HG02938 (cell line): ENCODE measurements around the gene ING3.

Experiments
- ATAC-seq: cut with Tn5 transposase; IDR thresholded peaks from one replicate; pipeline ENCODE4 v1.9.1; 2021; ENCODE audit warnings: mild to moderate bottlenecking, moderate library complexity; ENCODE audit not compliant: unreplicated experiment

The ING3 gene

GRCh38 chr7:121023683-121024511, 73.3 kb downstream of the ING3 start:
- no peak for ATAC-seq

GRCh38 chr7:121024611-121025010, 74.0 kb downstream of the ING3 start:
- no peak for ATAC-seq

GRCh38 chr7:121026159-121026558, 75.6 kb downstream of the ING3 start:
- ATAC-seq = no peak

DNA sequence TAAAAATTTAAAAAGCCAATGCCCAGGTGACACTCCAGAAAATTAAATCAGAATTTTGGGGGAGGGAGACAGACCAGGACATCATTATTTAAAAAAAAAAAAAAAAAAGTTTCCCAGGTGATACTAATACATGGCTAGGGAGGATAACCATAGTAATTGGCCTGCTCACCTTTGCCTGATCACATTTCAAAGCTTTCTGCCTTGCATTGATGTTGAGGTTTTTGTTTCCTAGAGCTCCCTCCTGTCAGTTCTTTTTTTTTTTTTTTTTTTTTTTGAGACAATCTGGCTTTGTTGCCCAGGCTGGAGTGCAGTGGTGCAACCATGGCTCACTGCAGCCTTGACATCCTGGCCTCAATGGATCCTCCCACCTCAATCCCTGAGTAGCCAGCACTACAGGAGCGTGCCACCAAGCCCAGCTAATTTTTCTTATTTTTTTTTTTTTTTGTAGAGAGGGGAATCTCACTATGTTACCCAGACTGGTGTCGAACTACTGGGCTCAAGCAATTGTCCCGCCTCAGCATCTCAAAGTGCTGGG, 76.1 kb downstream of the ING3 start:
- ATAC-seq = no peak
